HG03520 (cell line): Measurements from ENCODE around the gene CETN1.

Experiments
- ATAC-seq: cut with Tn5 transposase; IDR thresholded peaks from one replicate; pipeline ENCODE4 v1.9.1; 2021; ENCODE audit warnings: mild to moderate bottlenecking, moderate library complexity; ENCODE audit not compliant: unreplicated experiment

Gene CETN1

DNA sequence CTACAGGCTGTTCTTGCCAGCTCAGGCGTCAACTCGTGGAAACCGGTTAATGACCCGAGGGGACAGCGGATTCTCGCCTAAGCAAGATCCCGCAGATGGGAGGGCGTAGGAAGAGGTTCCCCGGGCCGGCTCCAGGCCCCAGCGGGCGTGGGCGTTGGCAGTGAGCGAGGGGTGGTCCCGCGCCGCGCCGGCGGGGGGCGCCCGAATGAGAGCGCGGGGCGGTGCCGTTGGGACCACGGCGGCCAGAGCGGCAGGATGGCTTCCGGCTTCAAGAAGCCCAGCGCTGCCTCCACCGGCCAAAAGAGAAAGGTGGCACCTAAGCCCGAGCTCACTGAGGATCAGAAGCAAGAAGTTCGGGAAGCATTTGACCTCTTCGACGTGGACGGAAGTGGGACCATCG is at the start of gene CETN1:
Gene CETN1, plus strand, starts transcription at position 227 of the 400 bp plus-strand sequence. Its CDS starts 29 bp downstream, at position 256.
- no peak for ATAC-seq

DNA sequence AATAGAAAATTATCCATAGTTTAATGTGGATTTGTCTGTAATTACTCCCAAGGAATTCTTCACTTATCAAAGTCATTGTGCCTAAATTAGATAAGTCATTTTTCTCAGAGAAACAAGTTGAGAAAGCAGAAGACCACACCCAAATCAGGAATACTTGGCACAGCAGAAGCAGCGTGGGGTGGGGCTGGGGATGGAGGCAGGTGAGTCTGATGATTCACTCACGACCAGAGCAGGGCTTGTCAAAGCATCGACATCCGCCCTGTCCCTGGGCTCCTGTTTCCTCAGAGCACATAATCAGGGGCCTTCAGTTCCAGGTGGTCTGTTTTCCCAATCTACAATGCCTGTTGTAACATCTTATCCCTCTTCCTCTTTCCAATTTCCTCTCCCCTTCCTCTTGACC is 48.2 kb upstream of the CETN1 start:
- no peak for ATAC-seq

DNA sequence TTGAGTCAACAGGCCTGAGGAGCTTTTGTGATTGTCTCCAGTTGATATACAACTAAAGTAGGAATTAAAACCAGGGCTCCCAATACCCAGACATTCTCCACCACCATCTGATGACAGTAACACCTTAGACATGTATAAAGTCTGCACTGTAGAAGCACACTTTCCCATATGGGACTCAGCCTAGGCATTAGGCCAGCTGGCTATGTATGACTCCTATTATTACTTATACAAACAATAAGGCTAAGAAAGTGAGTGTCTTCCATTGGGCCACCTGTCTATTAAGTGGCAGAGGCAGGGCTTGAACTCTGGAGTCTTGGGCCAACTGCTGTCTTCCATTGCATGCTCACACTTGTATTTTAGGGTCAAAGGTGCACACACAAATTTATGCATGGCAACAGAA is 47.5 kb upstream of the CETN1 start:
- no peak for ATAC-seq

DNA sequence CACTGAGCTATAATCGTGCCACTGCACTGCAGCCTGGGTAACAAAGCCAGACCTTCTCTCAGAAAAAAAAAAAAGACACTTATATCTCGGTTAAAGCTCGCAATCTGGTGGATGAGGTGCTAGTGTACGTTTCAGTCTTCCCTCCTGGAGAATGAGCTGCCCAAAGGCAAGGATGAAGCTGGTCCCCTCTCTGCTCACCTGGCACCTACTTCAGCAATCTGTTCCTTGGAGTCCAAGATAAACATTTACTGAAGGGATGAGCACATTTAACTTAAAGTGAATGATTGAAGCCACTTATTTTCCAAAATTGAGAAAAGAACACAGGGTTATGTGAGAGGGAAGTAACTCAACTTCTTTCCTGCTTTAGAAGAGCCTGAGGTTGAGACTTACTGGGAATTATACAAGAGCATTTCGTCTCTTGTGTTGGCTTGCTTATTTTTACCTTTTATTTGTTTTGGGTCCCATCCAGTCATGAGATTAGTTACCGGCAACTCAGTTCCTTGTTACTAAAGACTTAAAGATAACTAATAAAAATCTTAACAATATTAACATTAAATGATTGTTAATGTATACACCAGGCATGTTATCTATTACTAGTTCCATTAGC is 46.1 kb upstream of the CETN1 start:
- ATAC-seq = no peak

DNA sequence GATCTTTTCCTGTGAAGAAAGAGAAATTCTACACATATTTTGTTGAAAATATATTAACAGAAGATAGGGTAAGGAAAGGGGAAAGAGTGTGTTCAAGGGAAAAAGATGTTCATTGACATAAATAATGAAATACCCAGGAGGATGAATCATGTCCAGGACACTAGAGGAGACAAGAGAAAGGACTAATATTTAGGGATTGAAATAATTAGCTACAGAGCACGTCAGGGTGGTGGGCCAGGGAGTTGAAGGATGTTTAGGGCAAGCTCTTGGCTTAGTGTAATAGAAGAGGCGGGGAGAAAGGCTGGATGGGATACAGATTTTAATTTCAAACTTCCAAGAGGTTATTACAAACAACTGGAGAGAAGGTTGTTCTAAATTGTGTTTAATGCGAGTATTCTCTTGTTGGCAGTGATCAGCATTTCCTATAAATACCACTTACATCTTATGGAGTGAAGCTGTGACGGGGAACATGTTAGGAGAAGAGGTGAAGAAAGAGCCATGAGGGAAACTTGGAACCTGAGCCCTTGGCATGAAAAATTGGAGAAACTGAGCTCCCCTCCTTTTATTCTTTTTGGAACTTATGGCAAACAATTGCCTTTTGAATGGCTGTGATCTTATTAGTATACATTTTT is 36.6 kb upstream of the CETN1 start:
- no peak for ATAC-seq

DNA sequence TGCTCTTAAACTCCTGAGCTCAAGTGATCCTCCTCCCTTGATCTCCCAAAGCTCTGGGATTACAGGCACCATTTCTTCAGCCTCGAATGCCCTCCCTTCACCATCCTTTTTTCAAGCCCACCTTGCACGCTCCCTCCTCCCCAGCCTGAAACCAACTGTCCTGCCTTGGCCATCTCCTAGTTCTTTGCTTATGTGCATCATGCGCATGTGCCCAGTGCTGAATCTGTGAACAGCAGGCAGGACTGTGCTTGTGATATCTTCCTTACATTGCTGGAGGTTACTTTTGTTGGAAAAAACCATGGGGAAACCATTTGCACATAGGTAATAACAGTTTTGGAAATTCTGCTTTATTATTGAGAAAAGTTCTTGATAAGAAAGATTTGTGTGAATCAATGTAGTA is 30.2 kb upstream of the CETN1 start:
- ATAC-seq = no peak

DNA sequence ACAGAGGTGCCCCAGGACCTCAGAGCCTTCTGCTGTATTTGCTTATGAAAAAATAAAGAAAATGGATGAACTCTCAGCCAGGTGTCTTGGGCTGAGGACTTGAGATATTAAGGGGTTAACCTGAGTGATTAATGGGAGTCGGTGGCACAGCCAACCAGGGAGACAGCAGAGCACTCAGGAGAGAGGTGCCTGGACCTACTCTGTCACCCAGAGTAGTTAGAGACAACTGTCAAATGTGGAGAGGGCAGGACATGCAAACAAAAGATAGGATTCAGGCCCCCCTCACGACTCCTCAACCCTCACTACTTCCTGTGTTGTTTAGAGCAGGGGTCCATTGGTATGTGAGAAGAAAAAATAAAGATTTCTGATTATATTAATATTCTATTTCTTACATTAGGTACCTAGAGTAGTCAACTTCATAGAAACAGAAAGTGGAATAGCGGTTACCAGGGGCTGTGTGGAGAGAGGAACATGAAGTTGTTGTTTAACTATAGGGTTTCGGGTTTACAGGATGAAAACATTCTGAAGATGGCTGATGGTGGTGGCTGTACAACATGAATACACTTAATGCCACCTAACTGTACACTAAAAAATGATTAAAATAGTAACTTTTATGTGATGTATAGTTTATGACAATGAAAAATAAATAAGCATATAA is 28.6 kb upstream of the CETN1 start:
- no peak for ATAC-seq

DNA sequence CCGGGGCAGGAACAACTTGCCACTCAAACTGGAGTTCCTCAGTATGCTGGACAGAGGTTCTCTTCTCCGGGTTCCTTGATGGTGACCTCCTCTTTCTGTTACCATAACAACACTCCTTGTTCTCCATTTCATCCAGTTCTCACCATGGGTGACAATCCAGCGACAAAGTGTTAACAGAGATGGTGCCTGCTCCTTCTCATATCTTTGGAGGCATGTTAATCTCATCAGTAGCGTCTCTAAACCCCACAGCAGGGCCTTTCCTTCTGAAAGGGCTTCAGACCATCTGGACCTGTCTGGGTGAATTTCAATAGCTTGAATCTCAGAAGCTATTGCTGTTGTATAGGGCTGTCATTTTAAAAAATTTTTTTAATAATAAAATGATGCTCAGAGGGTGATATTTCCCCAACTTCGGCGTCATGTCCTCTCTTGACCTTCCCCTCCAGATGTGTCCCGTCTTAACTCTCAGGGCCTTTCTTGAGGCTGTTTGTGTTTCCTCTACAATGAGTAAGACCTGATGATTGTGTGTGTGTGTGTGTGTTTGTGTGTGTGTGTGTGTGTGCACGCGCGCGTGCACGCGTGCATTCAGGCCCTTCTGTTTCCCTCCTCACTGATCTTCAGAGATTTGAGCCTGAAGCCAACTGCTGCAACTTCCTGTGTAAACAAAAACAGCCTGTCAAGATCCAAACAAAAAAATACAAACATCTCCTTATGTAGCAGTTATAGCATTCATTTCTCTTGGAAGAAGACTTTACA is 24.3 kb upstream of the CETN1 start:
- ATAC-seq = no peak

DNA sequence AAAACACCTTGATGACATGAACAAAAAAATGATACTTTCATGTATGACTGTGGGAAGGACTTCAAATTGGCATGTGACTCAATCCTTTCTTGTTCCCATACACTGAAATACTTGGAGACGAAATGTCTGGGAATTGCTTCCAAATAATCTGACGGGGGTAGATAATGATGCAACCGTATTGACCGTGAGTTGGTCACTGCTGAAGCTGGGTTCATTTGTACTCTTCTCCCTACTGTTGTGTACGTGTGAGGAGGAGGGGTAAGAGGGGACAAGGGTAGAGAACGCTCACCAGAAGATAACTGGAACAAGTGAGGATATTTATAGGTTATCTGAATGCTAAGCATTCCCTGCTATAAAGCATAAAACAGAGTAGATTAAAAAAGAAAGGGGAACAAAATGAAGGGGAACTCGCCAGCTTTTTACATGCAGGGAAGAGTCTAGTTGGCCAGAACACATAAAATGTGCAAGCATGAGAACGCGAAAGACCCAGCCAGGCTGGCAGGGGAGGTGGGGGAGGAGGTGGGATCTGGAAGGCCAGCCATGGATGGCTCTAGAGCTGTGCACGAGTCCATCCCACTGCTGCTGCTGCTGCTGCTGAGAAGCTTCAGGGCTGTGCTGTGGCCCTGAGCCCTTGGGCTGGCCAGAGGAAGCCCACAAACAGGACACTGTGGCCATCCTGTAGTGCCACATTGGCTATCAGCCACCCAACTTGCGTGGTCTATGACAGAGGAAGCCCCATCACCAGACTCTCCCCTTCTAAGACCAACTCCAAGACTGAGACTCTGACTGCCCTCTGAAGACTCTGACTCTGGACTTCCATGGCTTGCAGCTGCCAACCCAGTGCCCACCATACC is 15.2 kb upstream of the CETN1 start:
- ATAC-seq = no peak

DNA sequence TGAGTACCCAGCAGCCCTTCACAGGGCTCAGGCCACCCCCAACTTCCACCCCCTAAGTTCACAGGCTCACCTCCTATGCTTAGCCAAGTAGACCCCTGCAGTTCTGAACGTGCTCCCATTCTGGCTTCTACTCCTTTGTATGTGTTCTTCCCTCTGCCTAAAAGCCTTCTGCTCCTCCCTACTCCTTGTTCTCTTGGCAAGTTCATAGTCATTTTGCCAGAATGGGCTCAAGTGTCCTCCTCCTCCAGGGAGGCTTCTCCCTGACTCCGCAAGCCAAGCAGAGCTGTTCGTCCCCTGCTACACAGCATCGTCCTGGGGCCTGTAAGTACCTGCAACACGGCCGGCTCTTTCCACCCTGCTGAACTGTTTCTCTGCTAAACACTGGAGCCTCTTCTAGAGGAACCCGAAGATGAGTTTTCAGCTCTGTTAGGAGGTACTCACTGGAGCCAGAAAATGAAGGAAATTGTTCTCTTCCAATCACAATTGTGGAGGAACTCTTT is 14.6 kb upstream of the CETN1 start:
- ATAC-seq = no peak

DNA sequence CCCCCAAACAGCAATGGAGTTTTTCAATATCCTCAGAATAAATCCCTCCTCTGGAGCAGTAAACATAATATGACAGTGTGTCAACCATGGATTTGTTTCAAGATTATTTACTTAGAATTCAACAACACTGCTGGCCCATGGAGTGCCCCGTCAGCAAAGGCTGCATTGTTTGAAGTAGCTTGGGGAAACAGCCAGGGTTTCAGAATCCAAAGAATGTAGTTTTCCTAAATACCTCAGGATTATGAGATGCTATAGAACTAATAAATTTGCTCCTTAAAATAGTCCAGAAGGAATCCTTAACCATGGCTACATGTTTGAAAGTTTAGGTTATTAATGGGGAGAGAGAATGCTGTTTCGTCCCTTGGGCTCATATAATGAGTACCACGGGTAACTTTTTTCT is 13.1 kb upstream of the CETN1 start:
- ATAC-seq = no peak

DNA sequence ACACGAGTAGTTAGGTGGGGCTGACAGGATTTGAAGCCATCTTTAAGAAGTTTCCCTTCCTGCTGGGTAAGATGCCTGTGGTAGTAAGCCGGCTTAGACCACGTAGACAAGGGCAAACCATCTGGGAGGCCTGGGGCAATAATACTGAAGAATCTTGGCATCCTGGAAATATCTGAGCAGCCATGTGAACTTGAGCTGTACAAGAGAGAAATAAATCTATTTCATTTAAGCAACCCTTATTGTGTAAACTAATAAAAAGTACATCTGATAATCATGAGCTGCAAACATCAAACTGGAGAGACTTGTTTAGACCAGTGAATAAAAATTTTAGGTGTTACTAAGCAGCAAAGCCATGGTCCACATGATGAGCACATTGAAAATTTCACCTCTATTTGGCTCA is 11.4 kb upstream of the CETN1 start:
- no peak for ATAC-seq

DNA sequence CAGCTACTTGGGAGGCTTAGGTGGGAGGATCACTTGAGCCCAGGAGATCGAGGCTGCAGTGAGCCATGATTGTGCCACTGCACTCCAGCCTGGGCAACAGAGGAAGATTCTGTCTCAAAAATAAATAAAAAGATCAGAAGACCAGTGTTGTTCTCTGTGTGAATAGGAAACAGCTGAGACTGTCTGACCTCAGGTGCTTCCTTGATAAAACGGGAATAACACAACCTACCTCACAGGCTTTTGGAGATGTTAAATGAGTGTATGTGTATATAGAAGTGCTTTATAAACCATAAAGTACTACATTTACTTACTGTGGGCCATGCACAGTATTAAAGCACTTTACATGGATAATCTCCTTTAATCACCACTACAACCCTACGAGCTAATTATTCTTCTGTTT is 9.9 kb upstream of the CETN1 start:
- ATAC-seq = no peak

DNA sequence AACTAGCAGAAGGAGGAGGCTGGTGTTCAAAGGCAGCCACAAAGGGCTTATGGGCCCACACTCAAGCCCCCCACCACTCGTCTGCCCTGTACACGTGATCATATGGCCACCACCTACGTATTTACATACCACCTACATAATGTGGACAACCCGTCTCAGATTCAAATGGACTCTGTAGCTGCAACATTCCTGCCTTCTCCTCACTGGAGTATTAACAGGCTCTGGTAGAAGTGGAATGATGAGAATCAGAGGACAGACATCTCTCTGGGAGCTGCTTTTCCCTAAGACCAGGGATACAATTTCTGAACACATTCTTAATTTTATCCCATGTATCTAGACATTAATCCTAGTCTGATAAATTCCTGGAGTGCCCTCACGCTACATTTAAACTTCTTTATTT is 9.5 kb upstream of the CETN1 start:
- ATAC-seq = no peak

DNA sequence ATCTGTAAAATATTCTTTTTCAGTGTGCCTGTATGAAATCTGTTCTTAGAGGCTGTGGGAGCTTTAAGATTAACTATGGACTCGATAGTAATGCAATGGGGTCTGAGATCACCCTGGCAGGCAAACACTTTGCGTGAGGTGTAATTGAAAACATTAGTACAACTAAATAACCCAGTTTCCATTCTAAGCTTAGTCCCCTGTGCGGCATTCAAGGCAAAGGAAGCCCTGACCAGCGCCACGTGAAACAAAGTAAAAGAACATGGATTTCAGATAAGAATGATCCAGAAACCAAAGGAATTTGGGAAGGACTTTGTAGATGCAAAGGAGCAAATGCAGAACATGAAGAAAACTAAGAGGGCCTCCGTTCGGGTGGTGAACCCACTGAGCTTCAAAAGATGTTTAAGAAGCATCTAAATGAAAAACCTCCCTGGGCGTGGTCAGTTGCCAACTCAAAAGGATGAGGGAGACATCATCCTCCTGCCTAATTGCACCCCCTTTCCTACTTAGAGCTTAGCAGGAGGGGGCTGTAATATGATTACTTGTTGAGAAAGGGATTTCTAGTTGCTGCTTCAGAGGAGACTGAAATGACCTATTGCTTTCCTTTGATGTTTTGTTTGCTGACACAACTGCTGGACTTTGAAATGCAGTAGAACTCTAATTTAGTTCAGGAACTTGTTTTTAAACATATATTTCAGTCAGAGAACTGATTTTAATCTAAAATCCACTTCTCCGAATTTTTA is 7.9 kb upstream of the CETN1 start:
- ATAC-seq = no peak

DNA sequence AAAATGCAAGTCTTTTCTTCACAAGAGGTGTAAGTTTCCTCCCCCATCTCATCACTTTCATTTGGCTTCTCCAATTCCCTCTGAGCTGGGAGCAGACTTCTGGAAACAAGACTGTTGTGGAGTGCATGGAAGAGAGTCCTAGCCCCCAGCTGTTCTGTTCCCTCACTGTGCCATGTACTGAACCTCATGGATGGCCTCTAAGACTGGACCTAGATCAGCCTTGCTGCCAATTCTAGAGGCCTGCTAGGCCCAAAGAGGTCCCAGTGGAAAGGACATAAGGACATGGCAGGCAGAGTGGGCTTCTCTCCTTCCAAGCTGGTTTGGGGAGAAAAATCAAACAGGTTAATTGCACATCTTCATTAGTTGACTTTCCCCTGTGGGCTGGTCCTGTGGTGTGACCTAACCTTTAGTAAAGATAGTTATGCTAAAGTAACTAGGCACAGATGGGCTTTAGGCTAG is 7.3 kb upstream of the CETN1 start:
- ATAC-seq = no peak

DNA sequence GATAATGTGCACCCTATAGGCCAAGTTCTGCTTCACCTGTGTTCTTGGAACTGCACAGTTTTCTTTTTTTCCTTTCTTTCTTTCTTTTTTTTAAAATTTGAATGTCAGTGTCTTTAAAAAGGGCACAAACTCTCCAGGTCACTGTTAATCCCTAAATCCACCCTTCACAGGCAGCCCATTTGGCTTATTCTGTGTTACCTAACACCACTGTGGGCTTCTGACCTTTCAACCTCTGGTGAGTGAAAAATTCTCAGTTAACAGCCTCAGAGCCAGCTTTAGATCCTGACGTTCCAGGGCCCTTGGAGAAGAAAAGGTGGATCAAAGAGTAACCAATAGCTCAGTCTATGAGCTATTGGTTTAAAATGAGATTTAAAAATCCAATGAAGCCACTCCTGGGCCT is 6.8 kb upstream of the CETN1 start:
- ATAC-seq = no peak

DNA sequence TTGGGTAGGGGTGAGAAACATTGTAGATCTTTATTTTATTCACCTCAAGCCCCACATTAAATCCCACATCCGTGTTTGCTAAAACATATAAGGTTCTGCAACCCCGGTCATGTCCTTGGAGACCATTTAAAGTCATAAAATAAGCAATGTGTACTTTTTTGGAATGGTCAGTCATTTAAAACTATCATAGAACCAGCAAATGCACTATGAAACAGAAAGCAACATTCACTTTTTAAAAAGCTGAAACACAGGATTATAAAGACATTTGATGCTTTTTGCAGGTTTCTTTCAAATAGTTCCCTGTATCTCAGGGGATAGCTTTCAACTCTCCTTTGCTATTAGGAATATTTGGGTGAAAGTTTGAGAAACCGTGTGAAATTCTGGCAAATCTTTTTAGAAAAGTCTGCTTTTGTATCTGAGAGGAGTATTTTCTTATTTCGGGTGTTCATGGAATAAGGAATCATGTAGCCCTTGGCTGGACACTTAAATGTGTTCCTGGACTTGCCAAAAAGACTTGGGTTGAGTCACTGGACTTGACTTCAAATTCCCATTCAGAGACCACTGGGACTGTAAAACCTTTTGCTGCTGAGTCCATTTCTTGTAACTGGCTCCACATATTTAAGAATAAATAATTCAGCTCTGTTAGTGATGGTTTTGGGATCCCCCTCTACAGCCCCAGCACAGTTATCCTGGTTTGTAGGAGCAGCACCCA is 5.9 kb upstream of the CETN1 start:
- ATAC-seq = no peak
